ENCODE measurements around the gene PSME3IP1.

GRCh38 chr16:57128771-57129389 is 57.0 kb downstream of the PSME3IP1 start:
- TF ChIP-seq SUZ12 (IDR thresholded peaks at IDR 0.05; ENCODE audit: extremely low read depth, insufficient read depth, insufficient read length), result no peak
- TF ChIP-seq YY1 (IDR thresholded peaks at IDR 0.05; ENCODE audit: insufficient read depth, insufficient read length), result no peak
- no peak for TF ChIP-seq ZNF274 (IDR thresholded peaks at IDR 0.05; ENCODE audit: low read depth, low read length)

Measured in NT2/D1 (cell line).